Body of pancreas (tissue), 4 donors: ENCODE data around the gene LIMS4.
"Not testable (repeated sequence)": the region's sequence is repeated elsewhere in the genome, so short reads cannot be mapped to it uniquely, and the experiment has no call there.

Source experiments
- POLR2A ChIP-seq, 3 donors: fragments of 450-650 bp; IDR thresholded peaks; one replicate each; pipeline ENCODE4 v1.6.1; 2016; ENCODE audit warnings: antibody characterized with exemption in 3 of 3, mild to moderate bottlenecking in 2 of 3
- TF ChIP-seq, protein P1 (sequence below), 7 experiments: fragments of 450-650 bp in 4 of 7; fragments of 200-600 bp in 3 of 7; sonication (generic) in 3 of 7; IDR thresholded peaks; one replicate each; pipeline ENCODE4 v1.5.1; 2016 to 2019; ENCODE audit warnings: antibody characterized with exemption in 7 of 7

DNA sequence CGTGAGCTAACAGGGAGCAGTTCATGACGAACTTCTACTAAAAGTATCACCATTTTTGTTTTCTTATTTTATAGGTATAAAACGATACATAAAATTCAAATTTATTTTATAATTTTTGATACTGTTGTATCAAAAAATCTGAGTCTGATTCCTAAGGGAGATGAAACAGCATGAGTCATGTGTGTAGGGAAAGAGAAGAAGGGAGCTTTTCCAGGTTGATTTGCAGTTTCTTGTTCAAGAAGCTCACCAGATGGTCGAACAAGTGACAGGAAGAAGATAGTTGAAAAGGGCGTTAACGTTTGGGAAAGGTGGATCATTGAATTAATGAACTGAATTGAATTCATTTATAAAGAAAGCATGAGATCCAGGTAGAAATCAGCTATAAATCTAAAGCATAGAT lies 23.4 kb upstream of the LIMS4 start:
- TF ChIP-seq POLR2A (IDR thresholded peaks at IDR 0.05): not testable (repeated sequence)
- TF ChIP-seq, protein P1, sequence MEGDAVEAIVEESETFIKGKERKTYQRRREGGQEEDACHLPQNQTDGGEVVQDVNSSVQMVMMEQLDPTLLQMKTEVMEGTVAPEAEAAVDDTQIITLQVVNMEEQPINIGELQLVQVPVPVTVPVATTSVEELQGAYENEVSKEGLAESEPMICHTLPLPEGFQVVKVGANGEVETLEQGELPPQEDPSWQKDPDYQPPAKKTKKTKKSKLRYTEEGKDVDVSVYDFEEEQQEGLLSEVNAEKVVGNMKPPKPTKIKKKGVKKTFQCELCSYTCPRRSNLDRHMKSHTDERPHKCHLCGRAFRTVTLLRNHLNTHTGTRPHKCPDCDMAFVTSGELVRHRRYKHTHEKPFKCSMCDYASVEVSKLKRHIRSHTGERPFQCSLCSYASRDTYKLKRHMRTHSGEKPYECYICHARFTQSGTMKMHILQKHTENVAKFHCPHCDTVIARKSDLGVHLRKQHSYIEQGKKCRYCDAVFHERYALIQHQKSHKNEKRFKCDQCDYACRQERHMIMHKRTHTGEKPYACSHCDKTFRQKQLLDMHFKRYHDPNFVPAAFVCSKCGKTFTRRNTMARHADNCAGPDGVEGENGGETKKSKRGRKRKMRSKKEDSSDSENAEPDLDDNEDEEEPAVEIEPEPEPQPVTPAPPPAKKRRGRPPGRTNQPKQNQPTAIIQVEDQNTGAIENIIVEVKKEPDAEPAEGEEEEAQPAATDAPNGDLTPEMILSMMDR (IDR thresholded peaks at IDR 0.05): not testable (repeated sequence)
